DND-41 (cell line): ENCODE data around the gene PUM2.
A peak's percentile ranks its signal among the peaks of the same experiment; 100 is the strongest.

Source experiments
- ATAC-seq: fragments of 200-7000 bp; cut with Tn5 transposase; 3 replicates; pipeline ENCODE4 v1.9.1; 2021; ENCODE audit warnings: low read depth; ENCODE audit not compliant: insufficient read depth
- DNase-seq: peaks from one replicate; pipeline ENCODE4 v3.0.0-alpha.2; 2020
- H2AFZ ChIP-seq: 2 replicates; pipeline ENCODE4 v1.6.0; 2012; ENCODE audit warnings: low read depth, low read length
- H3K27ac ChIP-seq: 2 replicates; pipeline ENCODE4 v1.5.1; 2012; ENCODE audit warnings: low read length, inconsistent platforms
- H3K27me3 ChIP-seq: fragments of 200-600 bp; sonication (generic); 2 replicates; pipeline ENCODE4 v1.6.0; 2012; ENCODE audit warnings: low read length, mild to moderate bottlenecking, inconsistent platforms; ENCODE audit not compliant: insufficient read depth, poor library complexity
- H3K36me3 ChIP-seq: 2 replicates; pipeline ENCODE4 v1.5.1; 2012; ENCODE audit warnings: low read length, inconsistent platforms; ENCODE audit not compliant: insufficient read depth
- H3K4me1 ChIP-seq: 2 replicates; pipeline ENCODE4 v1.5.1; 2012; ENCODE audit warnings: mild to moderate bottlenecking, low read length; ENCODE audit not compliant: insufficient read depth
- H3K4me2 ChIP-seq: 2 replicates; pipeline ENCODE4 v1.6.0; 2012; ENCODE audit warnings: mild to moderate bottlenecking, moderate library complexity, low read length, inconsistent platforms; ENCODE audit not compliant: insufficient read depth
- H3K4me3 ChIP-seq, 2 experiments: fragments of 200-600 bp in 1 of 2; shearing (Covaris generic) in 1 of 2; 2 replicates each; pipeline ENCODE4 v1.5.1; 2012 to 2016; ENCODE audit warnings: inconsistent platforms in 2 of 2, low read length in 2 of 2, mild to moderate bottlenecking in 2 of 2, low read depth in 1 of 2, moderate library complexity in 1 of 2
- H3K79me2 ChIP-seq: 2 replicates; pipeline ENCODE4 v1.6.0; 2012; ENCODE audit warnings: low read length, inconsistent platforms; ENCODE audit not compliant: insufficient read depth
- H3K9ac ChIP-seq: 2 replicates; pipeline ENCODE4 v1.6.0; 2012; ENCODE audit warnings: low read depth, mild to moderate bottlenecking, inconsistent platforms, low read length, moderate library complexity
- H3K9me3 ChIP-seq: 2 replicates; pipeline ENCODE4 v1.5.1; 2012; ENCODE audit warnings: low read length, moderate library complexity, mild to moderate bottlenecking, inconsistent platforms; ENCODE audit not compliant: insufficient read depth, severe bottlenecking
- H4K20me1 ChIP-seq: 2 replicates; pipeline ENCODE4 v1.6.0; 2012; ENCODE audit warnings: low read length; ENCODE audit not compliant: insufficient read depth
- CTCF ChIP-seq: IDR thresholded peaks from 2 replicates; pipeline ENCODE4 v1.5.1; 2012; ENCODE audit warnings: borderline replicate concordance, low read length, moderate library complexity, mild to moderate bottlenecking; ENCODE audit not compliant: poor library complexity, severe bottlenecking; ENCODE audit errors: extremely low read depth
- EZH2 ChIP-seq: IDR thresholded peaks from 3 replicates; pipeline ENCODE4 v1.6.1; 2012; ENCODE audit warnings: borderline replicate concordance, low read depth, mild to moderate bottlenecking, moderate library complexity, low read length, inconsistent platforms; ENCODE audit not compliant: severe bottlenecking

Gene PUM2

GRCh38 chr2:20356042-20356441 lies 5.4 kb upstream of the PUM2 start:
- no peak overlapping the region for H3K4me3 ChIP-seq
- no peaks in the 10 kb centered on the region for H3K36me3 ChIP-seq
- ATAC-seq: no peak
- H3K4me2 ChIP-seq: no peak overlapping the region
- TF ChIP-seq EZH2: no peak
- TF ChIP-seq CTCF: no peak
- H3K27ac ChIP-seq: no peak overlapping the region
- peaks cover 21% of the 10 kb centered on the region for H3K4me1 ChIP-seq
- H3K9me3 ChIP-seq: no peaks in the 10 kb centered on the region
- H3K27me3 ChIP-seq: no peaks in the 10 kb centered on the region
- no peak overlapping the region for H2AFZ ChIP-seq
- no peak overlapping the region for H3K9ac ChIP-seq
- peaks cover 12% of the 10 kb centered on the region for H3K79me2 ChIP-seq
- H4K20me1 ChIP-seq: no peaks in the 10 kb centered on the region
- no peak for DNase-seq

- DNase-seq: no peak
- no peak overlapping the region for H3K4me2 ChIP-seq
- H3K27ac ChIP-seq: no peak overlapping the region
- H3K36me3 ChIP-seq: no peaks in the 10 kb centered on the region
- peaks cover 15% of the 10 kb centered on the region for H3K79me2 ChIP-seq
- no peak overlapping the region for H3K9ac ChIP-seq
- H3K4me1 ChIP-seq: peaks cover 21% of the 10 kb centered on the region
- ATAC-seq: no peak
- H2AFZ ChIP-seq: no peak overlapping the region
- no peak for TF ChIP-seq EZH2
- no peaks in the 10 kb centered on the region for H3K27me3 ChIP-seq
- no peaks in the 10 kb centered on the region for H3K9me3 ChIP-seq
- H3K4me3 ChIP-seq: no peak overlapping the region
- 0 out of 2 replicates have a peak, but pooled peaks cover under 1% of the 10 kb centered on the region for H4K20me1 ChIP-seq
Observed at GRCh38 chr2:20355131-20355530, 4.5 kb upstream of the PUM2 start.

- H3K9me3 ChIP-seq: no peaks in the 10 kb centered on the region
- no peak overlapping the region for H3K9ac ChIP-seq
- H3K36me3 ChIP-seq: peaks cover 7% of the 10 kb centered on the region
- H4K20me1 ChIP-seq: peaks cover 16% of the 10 kb centered on the region
- no peak overlapping the region for H3K4me3 ChIP-seq
- DNase-seq: no peak
- H3K27me3 ChIP-seq: no peaks in the 10 kb centered on the region
- peaks cover 32% of the 10 kb centered on the region for H3K79me2 ChIP-seq
- H3K27ac ChIP-seq: no peak overlapping the region
- H2AFZ ChIP-seq: no peak overlapping the region
- H3K4me1 ChIP-seq: peaks cover 32% of the 10 kb centered on the region
- no peak overlapping the region for H3K4me2 ChIP-seq
- ATAC-seq: no peak
- TF ChIP-seq CTCF: no peak
- TF ChIP-seq EZH2: no peak
Observed at GRCh38 chr2:20353241-20353992, 2.8 kb upstream of the PUM2 start.

GRCh38 chr2:20352581-20353216 lies 2.1 kb upstream of the PUM2 start:
- Histone ChIP-seq H2AFZ (peak overlapping the region; percentile 81), H3K27ac (peak overlapping the region; percentile 95; the same call in 1 of the 2 replicates)

More at GRCh38 chr2:20352581-20353216, 2.1 kb upstream of the PUM2 start:
- peaks cover 38% of the 10 kb centered on the region for H3K4me1 ChIP-seq
- H3K27me3 ChIP-seq: no peaks in the 10 kb centered on the region
- H3K36me3 ChIP-seq: peaks cover 12% of the 10 kb centered on the region
- TF ChIP-seq CTCF (no peak), EZH2 (no peak)
- H3K9me3 ChIP-seq: no peaks in the 10 kb centered on the region
- DNase-seq (no peak), ATAC-seq (no peak)
- peaks cover 40% of the 10 kb centered on the region for H3K79me2 ChIP-seq
- peak overlapping the region; percentile 68 for H3K4me2 ChIP-seq
- H3K9ac ChIP-seq: peak overlapping the region; percentile 84
- peaks cover 22% of the 10 kb centered on the region for H4K20me1 ChIP-seq
- no peak overlapping the region; a peak in 1 of 4 replicates for H3K4me3 ChIP-seq
